PFSK-1 (cell line): ENCODE results near the gene TRIM46.

Experiments used
- FOXP2 ChIP-seq: optimal IDR thresholded peaks from 2 replicates; pipeline ENCODE3; 2011; ENCODE audit warnings: borderline replicate concordance, control low read depth, inconsistent platforms; ENCODE audit not compliant: insufficient read depth; ENCODE audit errors: extremely low read length, extremely low read depth
- POLR2AphosphoS5 ChIP-seq: IDR thresholded peaks from 2 replicates; pipeline ENCODE4 v1.6.1; 2012; ENCODE audit warnings: low read depth, mild to moderate bottlenecking, control low read depth, low read length, moderate library complexity
- REST ChIP-seq, 2 experiments: IDR thresholded peaks; 2 replicates each; pipeline versions ENCODE4 v1.6.1 to v1.8.0; 2011 to 2012; ENCODE audit warnings: low read depth in 2 of 2, low read length in 2 of 2, control low read depth in 1 of 2, inconsistent platforms in 1 of 2, mild to moderate bottlenecking in 1 of 2, moderate library complexity in 1 of 2; ENCODE audit not compliant: insufficient read depth in 1 of 2
- SIN3A ChIP-seq: IDR thresholded peaks from 2 replicates; pipeline ENCODE4 v1.6.1; 2012; ENCODE audit warnings: mild to moderate bottlenecking, low read length, moderate library complexity, borderline replicate concordance; ENCODE audit not compliant: insufficient read depth
- TAF1 ChIP-seq: IDR thresholded peaks from 2 replicates; pipeline ENCODE4 v1.6.1; 2012; ENCODE audit warnings: low read length, control low read depth, borderline replicate concordance; ENCODE audit not compliant: insufficient read depth

The TRIM46 gene

GRCh38 chr1:155202731-155203515 is 29.3 kb downstream of the TRIM46 start:
- TF ChIP-seq FOXP2 = no peak
- TF ChIP-seq SIN3A = no peak
- TF ChIP-seq POLR2AphosphoS5 = no peak
- TF ChIP-seq REST (IDR thresholded peaks at IDR 0.05; ENCODE audit: insufficient read depth in 1 of 2, low read depth in 2 of 2, low read length in 2 of 2) = no peak
- no peak for TF ChIP-seq TAF1

- no peak for TF ChIP-seq FOXP2
- TF ChIP-seq TAF1 = no peak
- TF ChIP-seq SIN3A = no peak
- no peak for TF ChIP-seq REST (IDR thresholded peaks at IDR 0.05; ENCODE audit: insufficient read depth in 1 of 2, low read depth in 2 of 2, low read length in 2 of 2)
- no peak for TF ChIP-seq POLR2AphosphoS5
Observed at GRCh38 chr1:155205035-155205434, 31.4 kb downstream of the TRIM46 start.

GRCh38 chr1:155205969-155206593 is 32.4 kb downstream of the TRIM46 start:
- TF ChIP-seq FOXP2 = no peak
- TF ChIP-seq TAF1 = no peak
- no peak for TF ChIP-seq SIN3A
- no peak for TF ChIP-seq POLR2AphosphoS5
- no peak for TF ChIP-seq REST (IDR thresholded peaks at IDR 0.05; ENCODE audit: insufficient read depth in 1 of 2, low read depth in 2 of 2, low read length in 2 of 2)

GRCh38 chr1:155206891-155207805 is 33.5 kb downstream of the TRIM46 start:
- TF ChIP-seq FOXP2 = peak; percentile 14
- TF ChIP-seq REST (IDR thresholded peaks at IDR 0.05; ENCODE audit: insufficient read depth in 1 of 2, low read depth in 2 of 2, low read length in 2 of 2) = no peak
